ENCODE measurements around the gene TRIM60. TPM values are rescaled to one million over a fixed set of nuclear protein-coding genes. Genes with fewer than 3 reads are reported as not detected.
"Not testable (repeated sequence)": the region's sequence is repeated elsewhere in the genome, so short reads cannot be mapped to it uniquely, and the experiment has no call there.

TRIM60 gene
- total RNA-seq, 1 donor from 2014 or later = not detected

DNA sequence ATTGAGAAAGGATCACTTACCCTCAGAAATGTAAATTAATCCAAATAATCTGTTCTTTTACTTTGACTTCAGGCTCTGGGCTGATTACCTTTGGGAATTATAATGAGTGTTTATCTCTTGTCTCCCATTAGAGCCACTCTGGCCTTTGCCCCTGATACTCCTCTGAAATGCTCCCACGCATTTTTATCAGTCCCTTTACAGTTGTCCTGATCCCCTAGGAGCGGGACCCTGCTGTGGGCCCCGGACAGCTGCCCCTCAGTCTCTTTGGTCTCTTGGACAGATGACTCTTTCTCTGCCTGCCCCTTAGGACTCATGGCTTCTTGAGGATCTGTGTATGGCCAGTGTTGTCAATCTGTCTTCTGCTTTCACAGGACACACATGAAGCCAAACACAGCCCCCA lies 20.8 kb downstream of the TRIM60 start:
- no peak for DNase-seq (ENCODE audit: low read depth)

DNA sequence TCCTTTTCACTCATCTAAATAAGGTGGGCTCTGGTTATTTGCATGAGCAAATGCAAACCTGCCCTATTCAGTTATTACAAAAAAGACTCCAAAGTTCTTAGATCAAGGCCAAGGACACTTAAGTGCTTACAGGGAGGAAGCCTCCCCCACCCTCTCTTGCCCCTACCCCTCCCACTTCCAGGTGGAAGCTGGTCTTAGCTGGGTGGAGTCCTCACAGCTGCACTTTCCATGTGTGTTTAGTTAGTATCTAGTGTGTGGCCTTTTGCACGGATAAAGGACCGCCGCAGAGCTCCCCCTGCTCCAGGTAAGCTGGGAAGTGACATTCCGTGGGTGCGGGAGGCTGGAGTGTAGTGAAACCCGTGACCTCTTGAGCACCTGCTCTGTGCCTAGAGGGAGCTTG lies 21.8 kb downstream of the TRIM60 start, which contains the start of gene TRIM75:
TSS of gene TRIM75 (plus strand) at position 222 of the 400 bp plus-strand sequence. CDS start 5,282 bp downstream, outside the sequence.
- no peak for DNase-seq (ENCODE audit: low read depth)

DNA sequence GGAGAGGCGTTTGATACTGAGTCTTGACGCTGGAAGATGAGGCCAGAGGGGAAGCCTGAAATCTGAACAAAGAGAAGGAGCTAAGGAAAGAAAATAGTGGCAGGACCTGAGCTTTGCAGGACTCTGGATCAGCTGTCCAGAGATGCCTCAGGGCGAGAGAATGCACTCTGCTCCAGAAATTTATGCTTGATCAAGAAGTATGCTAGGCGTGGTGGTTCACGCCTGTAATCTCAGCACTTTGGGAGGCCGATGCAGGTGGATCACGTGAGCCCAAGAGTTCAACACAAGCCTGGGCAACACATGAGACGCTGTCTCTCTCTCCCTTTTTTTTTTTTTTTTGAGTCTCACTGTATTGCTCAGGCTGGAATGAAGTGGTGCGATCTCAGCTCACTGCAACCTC lies 23.8 kb downstream of the TRIM60 start:
- no peak for DNase-seq (ENCODE audit: low read depth)

DNA sequence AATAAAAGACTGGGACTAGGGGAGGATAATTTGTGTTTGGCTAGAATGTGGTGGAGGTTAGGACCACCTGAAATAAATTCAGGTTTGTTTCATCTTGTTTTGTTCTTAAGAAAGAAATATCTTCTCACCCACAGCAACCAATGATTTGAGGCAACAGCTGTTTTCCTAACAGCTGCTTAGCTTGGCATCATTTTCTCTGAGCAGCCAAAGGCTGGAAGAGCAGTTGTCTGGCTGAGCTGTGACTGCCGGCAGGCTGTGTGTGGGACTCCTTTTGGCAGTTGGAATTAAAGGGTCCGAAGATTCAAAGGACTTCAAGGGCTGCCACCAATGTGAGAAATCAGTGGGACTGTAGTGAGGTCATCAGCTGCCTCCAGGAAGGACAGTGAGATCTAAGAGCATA lies 26.9 kb downstream of the TRIM60 start:
- DNase-seq (ENCODE audit: low read depth) = peak; percentile 94

DNA sequence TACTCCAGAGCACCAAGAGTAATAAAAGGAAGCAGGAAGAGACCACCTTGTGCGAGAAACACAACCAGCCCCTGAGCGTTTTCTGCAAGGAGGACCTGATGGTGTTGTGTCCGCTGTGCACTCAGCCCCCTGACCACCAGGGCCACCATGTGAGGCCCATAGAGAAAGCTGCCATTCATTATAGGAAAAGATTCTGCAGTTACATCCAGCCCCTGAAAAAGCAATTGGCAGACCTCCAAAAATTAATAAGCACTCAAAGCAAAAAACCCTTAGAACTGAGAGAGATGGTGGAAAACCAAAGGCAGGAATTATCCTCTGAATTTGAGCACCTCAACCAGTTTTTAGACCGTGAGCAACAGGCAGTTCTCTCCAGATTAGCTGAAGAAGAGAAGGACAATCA lies 27.6 kb downstream of the TRIM60 start:
- DNase-seq (ENCODE audit: low read depth) = peak; percentile 43

DNA sequence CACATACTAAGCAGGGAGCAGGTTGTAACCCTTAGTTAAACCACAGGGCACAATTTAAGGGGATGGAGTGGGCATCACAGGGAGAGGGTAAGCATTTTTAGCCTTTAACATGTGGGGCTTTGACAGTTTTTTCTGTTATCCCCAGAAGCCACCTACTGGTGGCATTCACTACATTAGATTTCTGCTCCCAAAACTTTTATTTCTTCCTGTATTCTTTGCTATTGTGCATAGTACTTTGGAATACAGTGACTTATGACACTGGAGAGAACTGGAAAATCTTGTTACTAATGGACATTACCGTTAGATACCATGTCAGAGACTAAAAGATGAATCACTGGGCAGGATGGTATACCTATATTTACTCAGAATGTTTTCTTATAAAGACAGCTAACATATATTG lies 29.1 kb downstream of the TRIM60 start:
- DNase-seq (ENCODE audit: low read depth) = peak; percentile 23

DNA sequence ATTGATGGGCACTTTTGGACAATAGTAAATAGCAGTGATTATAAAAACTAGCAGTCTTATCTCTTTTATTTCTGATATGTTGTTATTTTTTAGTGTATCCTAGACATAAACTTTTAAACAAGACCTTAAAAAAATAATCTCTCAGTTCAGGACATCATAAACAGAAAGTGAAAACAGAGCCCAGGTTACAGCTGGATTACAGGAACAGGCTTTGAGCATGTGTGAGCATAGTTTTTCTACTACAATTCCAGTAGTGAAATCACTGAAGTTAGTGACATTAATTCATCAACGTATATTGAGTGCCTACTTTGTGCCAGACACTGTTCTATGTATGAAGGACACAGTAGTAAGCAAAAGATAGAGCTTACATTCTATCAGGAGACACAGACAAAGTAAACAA lies 38.8 kb downstream of the TRIM60 start:
- no peak for DNase-seq (ENCODE audit: low read depth)

DNA sequence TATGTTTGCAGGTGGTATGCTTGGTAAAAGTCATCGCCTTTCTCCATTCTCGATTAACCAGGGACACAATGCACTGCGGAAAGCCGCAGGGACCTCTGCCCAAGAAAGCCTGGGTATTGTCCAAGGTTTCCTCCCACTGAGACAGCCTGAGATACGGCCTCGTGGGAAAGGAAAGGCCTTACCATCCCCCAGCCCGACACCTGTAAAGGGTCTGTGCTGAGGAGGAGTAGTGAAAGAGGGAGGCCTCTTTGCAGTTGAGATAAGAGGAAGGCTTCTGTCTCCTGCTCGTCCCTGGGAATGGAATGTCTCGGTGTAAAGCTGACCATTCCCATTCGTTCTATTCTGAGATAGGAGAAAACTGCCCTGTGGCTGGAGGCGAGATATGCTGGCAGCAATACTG lies 41.5 kb downstream of the TRIM60 start:
- DNase-seq (ENCODE audit: low read depth) = not testable (repeated sequence)

DNA sequence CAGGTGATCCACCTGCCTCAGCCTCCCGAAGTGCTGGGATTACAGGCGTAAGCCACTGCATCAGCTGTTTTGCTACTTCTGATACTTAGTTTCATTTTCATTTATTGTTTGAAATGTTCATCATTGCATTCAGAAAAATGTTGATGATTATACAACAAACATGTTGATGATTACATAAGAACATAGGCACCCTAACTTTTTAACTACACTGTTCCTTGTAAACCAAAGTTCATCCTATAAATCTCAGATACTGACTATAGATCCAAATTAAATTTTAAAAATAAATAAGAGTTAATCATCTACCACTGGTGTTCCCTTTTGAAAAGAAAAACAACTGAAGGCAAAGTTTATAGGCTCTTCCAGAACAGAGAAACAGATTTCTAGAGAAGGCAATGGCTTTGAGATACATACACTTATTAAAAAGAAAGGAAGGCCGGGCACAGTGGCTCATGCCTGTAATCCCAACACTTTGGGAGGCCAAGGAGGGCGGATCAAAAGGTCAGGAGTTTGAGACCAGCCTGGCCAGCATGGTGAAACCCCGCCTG lies 45.3 kb downstream of the TRIM60 start:
- no peak for DNase-seq (ENCODE audit: low read depth)

DNA sequence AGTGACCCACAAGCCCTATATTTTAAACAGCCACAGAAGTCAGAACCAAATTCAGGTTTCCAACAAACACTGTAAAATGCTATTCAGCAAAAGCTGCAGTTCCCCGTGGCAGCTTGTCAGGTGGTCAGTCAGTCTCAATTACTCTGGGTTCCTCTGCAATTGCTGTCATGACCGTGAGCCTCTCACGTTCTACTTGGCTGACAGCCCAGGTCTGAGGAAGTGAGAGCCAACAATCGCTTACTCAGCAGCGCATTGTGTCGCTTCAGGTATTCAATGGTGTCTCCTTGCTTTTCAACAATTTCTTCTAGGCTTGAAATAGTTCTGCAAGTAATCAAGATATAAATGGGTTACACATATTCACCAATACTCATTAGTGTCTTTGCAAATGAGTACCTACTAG lies 47.7 kb downstream of the TRIM60 start:
- DNase-seq (ENCODE audit: low read depth) = peak; percentile 43

DNA sequence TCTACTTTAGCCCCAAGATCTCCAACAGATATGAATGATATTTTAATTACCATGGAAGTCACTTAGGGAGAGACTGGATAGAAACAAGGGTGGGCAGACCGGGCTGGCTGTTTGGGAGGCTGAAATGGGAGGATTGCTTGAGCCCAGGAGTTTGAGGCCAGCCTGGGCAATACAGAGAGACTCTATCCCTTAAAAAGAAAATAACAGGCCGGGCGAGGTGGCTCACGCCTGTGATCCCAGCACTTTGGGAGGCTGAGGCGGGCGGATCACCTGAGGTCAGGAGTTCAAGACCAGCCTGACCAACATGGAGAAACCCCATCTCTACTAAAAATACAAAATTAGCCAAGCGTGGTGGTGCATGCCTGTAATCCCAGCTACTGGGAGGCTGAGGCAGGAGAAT lies 53.0 kb downstream of the TRIM60 start:
- not testable (repeated sequence) for DNase-seq (ENCODE audit: low read depth)

DNA sequence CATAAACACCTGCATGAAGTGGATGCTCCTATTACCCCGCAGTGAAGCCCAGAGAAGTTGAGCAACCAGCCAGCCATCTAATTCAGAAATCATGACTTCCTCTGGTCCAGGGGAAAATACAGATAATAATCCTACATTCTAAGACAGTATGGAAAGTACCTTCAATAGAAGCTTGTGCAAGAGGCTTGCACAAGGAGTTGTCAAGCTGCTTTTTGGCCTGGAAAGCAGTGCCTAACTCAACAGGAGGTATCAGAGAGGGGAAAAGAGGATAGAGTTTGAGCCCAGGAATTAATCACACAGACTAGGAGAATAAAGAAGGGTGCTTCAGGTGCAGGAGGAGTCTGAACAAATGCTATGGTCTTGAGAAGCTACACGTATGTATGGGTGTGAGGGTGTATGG lies 54.1 kb downstream of the TRIM60 start:
- DNase-seq (ENCODE audit: low read depth) = no peak

DNA sequence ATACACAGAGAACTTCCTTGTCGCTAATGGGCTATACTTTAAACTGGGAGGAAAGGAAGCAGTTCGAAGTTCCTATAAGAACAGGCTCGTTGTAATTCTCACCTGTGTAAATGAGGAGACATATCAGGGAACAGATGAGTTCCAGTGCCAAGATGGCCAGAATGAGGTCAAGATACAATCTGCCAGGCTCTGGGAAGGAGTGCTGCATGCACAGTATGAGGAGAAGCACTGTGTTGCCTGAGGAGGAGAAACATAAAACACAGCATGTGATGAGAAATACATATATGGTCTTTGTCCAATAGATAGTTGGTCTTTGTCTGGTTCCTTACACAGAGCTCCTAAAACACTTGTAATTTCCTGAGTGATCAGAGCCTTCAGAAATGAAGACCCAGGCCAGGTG lies 56.6 kb downstream of the TRIM60 start:
- DNase-seq (ENCODE audit: low read depth) = no peak

Other genes with a start within 250 kb of the TRIM60 start
- gene APELA, start 154.8 kb upstream of the TRIM60 start, total RNA-seq = not detected in 2 replicates
- gene TRIM61, start 54.3 kb upstream of the TRIM60 start, total RNA-seq = not detected in 2 replicates
- not detected in 2 replicates for gene TRIM75, start 21.9 kb downstream of the TRIM60 start, total RNA-seq
- gene TMEM192, start 80.9 kb downstream of the TRIM60 start, total RNA-seq = 20.8 and 21.1 TPM in 2 replicates
- gene KLHL2, start 175.6 kb downstream of the TRIM60 start, total RNA-seq = 31.4 and 33.2 TPM in 2 replicates